HG02884 (cell line): ENCODE measurements around the gene PRKCG.

Experiments
- ATAC-seq: cut with Tn5 transposase; IDR thresholded peaks from one replicate; pipeline ENCODE4 v1.9.1; 2021; ENCODE audit warnings: mild to moderate bottlenecking, moderate library complexity; ENCODE audit not compliant: unreplicated experiment

PRKCG gene

DNA sequence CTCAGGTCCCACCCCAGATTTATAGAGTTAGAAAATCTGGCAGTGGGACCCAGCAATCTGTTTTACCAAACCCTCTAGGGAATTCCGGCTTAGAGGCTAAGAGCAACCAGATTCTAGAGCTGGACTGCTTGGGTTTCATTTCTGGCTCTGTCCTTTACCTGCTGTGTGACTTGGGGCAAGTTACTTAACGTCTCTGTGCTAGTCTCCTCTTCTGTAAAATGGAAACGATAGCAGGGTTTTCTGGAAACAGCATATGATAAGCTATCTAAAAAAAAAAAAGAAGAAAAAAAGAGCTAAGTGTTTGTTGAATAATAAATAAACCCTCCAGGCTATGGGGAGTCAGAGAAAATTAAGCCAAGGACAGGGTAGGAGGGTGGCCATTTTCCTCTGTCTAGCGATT lies 15.5 kb downstream of the PRKCG start:
- no peak for ATAC-seq

DNA sequence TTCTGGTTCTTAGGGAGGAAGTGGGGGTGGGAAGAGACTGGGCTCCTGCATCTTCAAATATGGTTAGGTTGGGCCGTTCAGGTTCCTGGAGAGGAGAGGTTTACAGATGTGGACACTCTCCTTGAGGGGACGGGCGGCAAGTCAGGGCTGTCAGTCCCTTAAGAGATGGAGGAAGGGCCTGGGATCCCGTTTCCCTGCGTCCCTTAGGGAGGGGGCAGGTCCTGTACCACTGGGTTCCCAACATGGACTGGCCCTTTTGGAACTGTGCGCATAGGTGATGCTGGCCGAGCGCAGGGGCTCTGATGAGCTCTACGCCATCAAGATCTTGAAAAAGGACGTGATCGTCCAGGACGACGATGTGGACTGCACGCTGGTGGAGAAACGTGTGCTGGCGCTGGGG lies 16.2 kb downstream of the PRKCG start:
- ATAC-seq = no peak

DNA sequence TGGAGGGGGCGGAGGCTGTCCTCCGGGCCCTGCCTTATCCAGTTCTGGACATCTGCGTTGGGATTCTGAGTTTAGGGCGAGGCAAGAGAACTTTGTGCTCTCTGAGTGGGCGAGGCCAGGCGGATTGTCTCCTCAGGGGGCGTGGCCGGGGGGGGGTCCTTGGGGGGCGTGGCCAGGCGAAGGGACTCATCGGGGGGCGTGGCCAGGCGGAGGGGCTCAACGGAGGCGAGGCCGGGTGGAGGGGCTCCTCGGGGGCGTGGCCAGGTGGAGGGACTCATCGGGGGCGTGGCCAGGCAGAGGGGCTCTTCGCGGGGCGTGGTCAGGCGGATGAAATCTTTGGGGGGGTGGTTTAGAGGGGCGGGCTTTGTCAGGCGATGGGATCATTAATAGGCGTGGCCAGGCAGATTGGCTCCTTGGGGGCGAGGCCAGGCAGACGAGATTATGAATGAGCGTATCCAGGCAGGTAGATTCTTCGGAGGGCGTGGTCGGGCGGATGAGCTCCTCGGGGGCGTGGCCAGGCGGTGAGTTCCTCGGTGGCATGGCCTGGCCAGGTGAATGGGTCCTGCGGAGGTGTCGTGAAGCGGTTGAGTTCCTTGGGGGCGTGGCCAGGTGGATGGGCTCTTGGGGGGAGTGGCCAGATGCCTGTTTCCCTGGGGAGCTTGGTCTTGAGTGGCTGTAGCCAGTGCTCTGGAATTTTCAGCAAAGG lies 16.8 kb downstream of the PRKCG start:
- ATAC-seq = no peak

DNA sequence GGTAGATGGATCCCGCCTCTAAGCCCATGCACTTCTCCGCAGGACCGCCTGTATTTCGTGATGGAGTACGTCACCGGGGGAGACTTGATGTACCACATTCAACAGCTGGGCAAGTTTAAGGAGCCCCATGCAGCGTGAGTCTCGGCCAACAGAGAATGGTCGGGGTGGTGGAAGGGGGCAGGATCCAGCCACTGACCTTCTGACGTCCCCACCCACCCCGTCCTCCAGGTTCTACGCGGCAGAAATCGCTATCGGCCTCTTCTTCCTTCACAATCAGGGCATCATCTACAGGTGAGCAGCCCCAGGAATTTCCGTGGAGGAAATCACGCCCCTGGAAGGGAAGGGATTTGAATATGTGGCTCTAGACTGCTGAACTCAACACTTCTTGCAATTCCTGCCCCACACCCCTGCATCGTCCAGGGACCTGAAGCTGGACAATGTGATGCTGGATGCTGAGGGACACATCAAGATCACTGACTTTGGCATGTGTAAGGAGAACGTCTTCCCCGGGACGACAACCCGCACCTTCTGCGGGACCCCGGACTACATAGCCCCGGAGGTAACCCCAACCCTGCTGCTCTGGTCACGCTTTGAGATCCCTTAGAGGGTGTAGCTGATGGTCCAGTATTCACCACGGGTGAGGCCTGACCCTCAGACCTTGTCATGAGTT lies 18.3 kb downstream of the PRKCG start:
- no peak for ATAC-seq

DNA sequence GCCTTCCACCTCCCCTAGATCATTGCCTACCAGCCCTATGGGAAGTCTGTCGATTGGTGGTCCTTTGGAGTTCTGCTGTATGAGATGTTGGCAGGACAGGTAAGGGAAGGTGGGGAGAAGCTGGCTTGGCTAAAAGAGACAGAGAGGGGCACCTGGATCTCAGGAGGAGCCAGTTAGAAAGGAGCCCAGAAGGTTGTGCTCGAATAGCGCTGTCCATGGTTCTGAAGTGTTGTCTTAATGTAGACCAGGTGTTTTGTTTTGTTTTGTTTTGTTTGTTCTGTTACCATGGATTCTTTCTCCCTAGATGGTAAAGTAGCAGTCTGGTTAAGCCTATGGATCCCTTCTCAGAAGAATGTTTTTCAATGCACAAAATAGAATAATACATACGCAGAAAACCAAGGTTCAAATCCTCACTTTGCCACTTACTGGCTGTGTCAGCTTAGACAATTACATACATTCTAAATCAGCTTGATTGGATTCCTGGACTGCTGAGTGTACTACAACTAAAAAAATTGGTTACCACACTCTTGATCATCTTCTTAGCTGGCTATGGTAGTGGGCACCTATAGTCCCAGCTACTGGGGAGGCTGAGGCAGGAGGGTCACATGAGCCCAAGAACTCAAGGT lies 21.2 kb downstream of the PRKCG start:
- ATAC-seq = no peak

DNA sequence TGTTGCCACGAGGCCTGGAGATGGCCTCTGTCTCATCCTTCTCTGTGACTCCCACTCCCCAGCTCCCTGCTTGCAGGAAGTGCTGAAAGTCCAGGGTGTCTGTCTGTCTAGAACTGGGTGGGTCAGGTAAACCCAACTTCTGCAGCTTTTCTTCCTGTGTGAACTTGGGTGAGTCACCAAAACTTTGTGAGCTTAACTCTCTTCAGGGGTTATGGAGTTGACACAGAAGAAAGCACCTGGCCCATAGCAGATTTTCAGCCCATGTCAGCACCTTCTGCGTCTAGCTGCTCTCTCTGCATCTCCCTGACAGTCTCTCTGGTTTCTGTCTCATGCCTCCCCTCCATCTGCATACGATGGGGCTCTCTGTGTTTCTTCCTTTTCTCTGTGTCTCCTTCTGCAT lies 22.9 kb downstream of the PRKCG start:
- no peak for ATAC-seq

DNA sequence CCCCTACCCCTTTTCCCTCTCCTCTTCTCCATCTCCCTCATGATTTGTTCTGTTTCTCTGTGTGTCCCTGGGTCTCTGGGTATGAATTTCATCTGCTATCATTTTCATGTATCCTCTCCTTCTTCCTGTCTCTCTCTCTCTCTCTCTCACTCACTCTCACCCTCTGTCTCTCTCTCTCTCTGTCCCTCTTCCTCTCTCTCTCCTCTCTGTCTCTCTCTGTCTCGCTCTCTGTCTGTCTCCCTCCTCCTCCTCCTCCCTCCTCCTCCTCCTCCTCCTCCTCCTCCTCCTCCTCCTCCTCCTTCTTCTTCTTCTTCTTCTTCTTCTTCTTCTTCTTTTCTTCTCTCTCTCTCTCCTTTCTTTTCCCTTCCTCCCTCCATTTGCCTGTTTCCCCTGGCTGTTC lies 23.8 kb downstream of the PRKCG start:
- ATAC-seq = no peak

DNA sequence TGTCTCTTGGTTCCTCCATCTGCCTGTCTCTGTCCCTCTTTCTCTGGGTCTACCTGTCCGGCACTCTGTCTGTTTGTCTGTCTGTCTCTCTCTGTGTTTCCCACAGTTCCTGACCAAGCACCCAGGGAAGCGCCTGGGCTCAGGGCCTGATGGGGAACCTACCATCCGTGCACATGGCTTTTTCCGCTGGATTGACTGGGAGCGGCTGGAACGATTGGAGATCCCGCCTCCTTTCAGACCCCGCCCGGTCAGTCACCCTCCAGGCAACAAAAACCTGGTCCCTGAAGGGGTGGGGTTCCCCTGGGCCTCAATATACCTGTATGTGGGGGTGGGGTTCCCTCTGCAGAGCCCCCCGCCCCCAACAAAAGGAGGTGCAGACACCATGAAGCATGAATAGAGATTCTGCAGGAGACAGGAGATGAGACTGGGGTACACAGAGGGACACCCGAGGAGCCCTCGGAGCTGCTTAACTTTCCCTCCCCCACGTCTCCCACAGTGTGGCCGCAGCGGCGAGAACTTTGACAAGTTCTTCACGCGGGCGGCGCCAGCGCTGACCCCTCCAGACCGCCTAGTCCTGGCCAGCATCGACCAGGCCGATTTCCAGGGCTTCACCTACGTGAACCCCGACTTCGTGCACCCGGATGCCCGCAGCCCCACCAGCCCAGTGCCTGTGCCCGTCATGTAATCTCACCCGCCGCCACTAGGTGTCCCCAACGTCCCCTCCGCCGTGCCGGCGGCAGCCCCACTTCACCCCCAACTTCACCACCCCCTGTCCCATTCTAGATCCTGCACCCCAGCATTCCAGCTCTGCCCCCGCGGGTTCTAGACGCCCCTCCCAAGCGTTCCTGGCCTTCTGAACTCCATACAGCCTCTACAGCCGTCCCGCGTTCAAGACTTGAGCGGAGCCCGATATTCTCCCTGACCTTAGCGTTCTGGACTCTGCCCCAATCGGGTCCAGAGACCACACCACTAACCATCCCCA lies 24.5 kb downstream of the PRKCG start:
- no peak for ATAC-seq

DNA sequence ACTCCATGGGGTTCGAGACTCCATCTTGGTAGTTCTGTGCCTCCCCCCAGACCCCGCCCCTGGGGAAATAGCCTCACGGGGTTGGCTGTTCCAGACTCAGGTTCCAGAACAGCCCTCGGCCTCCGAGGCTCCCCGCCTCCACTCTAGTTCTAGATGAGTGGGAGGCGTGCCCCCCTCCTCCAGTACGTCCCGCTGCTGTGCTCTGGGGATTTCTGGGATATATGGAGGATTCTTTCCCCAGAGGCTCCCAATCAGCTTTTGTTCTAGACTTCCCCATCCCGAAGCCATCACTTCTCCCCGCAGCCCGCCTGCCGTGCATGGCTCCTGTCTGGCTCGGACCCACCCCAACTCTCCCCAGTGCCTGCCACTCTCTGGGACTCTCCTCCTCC lies 25.2 kb downstream of the PRKCG start:
- no peak for ATAC-seq

DNA sequence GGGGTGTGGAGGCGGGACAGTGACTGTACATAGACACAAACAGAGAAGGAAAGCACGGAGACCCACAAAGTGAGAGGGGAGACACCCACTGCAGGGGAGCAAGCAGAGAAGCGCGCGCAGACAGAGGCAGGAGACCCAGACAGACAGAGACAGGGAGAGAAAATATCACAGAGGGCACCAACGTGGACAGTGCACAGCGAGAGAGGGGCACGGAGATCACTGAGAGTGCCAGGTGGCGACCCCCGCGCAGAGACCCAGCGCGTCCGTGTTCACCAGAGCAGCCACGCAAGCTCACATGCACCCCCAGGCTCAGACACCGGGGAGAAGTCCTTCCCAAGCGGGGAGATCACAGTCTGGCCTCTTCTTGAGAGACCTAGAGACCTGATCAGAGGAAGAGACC lies 25.7 kb downstream of the PRKCG start:
- no peak for ATAC-seq

DNA sequence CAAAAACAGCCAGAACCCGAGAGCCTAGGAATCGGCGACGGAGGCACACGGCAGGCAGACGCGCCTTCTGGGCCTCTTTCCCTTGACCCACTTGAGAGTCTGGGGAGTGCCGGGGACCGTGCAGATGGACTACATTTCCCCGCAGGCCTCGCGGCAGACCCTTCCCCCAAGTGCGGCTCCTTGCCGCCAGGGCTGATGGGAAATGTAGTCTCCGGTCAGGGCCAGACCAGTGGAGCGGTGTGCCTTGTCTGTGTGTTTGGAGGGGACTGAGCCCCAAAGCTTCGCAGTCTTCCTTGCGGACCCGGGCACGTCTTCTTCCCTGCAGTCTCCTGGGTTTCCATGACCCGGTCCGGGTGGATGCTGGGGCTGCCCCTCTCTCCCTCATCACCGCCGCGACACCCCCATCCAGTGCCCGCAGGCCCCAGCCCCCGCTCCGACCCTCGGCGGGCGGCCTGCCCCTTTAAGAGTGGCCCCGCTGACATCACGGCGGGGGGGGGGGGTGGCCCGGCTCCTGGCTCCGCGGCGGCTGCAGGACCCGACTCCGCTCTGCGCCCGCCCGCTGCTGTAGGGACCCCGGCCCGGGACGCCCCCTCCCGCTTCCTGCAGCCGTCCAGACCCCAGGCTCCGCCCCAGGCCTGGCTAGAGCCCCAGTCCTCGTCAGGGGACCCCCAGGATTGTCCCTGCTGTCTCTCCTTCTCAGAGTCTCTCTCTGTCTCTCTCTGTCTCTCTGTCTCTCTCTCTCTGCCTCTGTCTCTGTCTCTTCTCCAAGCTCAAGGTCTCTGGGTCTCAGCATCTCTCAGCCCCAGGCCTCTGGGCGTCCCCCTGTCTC lies 26.3 kb downstream of the PRKCG start:
- ATAC-seq = no peak

DNA sequence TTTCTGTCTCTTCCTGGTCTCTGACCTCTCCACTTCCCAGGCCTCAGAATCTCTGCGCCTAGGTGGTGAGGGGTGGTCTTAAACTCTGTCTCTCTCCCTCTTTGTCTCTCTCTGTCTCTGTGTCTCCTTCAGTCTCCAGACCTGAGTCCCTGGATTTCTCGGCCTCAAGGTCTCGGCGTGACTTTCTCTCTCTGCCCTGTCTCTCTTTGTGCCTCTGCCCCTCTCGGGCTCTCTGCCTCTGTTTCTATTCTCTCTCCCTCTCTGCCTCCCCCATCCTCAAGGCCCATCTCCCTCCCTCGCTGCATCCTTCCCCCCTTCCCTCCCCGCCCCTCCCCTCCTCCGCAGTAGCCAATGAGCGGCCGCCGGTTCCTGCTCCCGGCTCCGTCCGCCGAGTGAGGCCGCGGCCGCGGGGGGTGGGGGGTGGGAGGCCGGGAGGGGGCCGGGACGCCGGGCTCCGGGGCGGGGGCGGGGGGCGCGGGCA lies 27.0 kb downstream of the PRKCG start, which contains the start of gene CACNG7:
Gene CACNG7, plus strand, starts transcription at position 344 of the 481 bp plus-strand sequence. CDS start 3,554 bp downstream, outside the sequence.
- no peak for ATAC-seq

DNA sequence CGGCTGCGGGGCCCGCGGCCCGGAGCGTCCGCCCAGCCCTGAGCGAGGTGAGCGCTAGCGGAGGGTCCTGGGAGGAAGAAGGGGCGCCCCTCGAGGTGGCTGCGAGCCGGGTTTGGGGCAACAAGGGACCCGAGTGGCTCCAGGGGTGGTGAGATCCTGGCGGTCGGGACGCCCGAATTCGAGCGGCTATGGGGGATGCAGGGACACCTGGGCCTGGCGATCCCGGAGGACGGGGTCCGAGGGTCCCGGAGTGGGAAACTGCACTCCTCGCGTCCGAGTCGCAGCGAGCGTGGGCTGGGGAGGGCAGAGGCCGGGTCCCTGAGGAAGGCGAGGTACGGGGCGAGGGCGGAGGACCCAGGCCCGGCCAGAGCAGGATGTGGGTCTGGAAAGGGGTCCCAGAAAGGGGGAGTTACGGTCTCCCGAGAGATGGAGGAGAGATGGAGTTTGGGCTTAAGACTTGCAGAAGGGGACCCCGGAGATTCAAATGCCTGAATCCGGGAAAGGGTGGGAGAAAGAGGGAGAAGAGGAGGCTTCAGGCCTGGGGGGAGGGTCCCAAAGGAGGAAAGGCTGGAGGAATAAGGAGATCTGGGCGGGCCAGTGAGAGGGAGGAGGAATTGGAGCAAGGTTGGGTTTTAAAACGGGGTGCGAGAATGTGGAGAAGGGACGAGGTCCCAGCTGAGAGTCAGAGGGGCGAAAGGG lies 27.6 kb downstream of the PRKCG start:
- ATAC-seq = no peak

DNA sequence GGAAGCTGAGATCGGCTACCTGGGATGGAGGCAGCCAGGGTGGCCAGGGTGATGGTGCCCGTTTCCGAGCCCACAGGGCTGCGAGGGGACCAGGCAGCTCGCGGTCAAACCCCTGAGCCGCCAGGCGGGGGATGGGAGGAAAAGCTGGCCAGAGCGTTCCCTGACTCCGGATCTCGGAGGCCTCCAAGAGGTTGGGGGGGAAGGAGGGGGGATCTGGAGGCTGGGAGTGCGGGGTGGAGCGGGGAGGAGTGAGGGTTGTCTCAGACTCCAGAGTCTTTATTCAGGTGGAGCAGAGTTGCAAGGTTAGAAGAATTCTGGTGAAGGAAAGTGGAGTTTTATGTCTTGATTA lies 28.1 kb downstream of the PRKCG start:
- ATAC-seq = no peak

DNA sequence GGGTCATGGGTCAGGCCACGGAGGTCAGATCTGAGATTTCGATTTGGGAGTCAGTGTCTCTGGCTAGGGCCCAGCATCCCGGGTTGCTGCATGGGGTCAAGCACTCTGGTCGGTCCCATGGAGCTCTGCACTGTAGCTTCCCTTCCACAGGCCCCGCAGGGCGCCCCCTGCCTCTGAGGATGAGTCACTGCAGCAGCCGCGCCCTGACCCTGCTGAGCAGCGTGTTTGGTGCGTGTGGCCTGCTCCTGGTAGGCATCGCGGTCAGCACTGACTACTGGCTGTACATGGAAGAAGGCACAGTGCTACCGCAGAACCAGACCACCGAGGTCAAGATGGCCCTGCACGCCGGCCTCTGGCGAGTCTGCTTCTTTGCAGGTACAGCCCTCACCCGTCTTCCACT lies 30.7 kb downstream of the PRKCG start:
- no peak for ATAC-seq

DNA sequence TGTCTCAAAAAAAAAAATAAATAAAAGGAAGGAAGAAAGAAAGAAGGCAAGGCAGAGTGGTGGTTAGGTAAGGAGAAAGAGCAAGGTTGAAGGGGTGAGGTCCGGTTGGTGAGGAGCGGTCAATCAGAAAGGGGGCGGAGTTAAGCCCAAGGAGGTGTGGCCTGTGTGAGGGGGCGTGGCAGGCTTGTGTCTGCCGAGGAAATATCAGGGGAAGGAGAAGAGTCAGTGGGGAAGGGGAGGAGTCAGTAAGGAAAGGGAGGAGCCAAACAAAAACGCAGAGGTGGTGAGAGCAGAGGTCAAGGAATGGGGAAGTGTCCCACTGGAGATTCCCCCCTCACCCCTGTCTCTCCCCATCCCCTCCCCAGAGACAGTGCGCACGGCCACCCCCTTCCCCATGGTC lies 33.0 kb downstream of the PRKCG start:
- ATAC-seq = no peak

DNA sequence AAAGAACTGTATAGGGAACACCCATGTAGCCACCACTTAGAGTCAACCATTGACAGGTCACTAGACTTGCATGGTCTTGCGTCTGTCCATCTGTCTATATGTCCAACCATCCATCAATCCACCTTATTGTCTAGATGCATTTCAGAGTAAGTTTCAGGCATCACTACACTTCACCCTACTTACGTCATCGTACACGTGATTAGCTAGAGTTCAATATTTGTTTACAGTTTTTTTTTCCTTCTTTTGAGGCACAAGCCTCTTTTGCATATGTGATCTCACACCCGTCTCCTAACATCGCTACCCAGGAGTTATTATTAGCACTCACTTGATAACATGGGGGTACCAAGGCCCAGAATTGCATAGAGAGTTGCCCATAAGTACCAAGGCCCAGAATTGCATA lies 34.0 kb downstream of the PRKCG start:
- ATAC-seq = no peak

DNA sequence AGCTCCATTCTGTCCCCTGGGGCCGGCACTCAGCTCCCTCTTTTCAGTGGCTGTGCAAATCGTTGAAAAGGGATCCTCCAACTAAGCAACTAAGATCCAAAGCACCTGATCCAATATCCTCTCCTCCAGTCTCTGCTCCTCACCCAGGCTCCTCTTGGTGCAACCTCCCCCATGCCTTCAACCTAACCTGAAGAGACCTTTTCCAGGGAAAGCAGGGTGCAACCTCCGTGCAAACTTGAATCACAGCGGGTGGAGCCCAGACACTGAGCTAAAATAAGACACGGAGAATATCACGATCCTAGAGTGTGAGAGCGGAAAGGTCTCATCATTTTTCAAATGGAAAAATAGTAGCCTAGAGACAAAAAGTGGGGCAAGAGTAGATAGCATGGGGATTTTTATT lies 35.4 kb downstream of the PRKCG start:
- ATAC-seq = no peak

DNA sequence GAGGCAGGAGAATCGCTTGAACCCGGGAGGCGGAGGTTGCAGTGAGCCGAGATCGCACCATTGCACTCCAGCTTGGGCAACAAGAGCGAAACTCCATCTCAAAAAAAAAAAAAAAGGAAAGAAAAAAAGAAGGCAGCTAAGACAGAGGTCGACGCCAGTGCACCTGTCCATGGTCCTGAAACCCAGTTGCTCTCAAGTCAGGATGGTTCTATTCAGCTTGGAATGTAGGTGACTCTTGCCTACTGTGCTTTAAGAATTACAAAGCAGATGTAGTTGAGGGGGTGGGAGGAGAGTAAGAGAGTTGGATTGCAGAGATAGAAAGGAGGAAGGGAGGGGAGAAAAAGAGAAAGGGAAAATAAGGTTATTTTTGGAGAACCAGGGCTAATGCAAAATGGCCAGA lies 45.7 kb downstream of the PRKCG start:
- ATAC-seq = no peak

DNA sequence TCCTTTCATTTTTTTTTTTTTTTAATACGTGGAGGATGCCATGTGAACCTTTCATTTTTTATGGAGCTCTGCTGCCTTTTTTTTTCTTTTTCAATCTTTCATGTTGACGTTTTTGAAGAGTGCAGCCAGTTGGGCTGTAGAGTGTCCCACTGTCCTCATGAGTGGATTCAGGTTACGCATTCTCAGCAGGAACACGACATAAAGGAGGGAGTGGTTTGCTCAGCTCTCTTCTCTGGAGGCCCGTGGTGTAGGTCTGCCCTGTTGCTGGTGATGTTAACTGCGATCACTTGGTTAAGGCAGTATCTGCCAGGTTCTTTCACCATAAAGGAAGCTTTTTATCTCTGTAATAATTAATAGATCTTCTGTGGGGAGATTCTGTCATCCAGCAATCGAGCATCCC lies 54.0 kb downstream of the PRKCG start:
- ATAC-seq = no peak
